GM04504 (cell line): ENCODE measurements around the gene MBD3L3.
"Not testable (repeated sequence)": the region's sequence is repeated elsewhere in the genome, so short reads cannot be mapped to it uniquely, and the experiment has no call there.

ENCODE experiments used
- DNase-seq: peaks from one replicate; pipeline ENCODE4 v3.0.0-alpha.2; 2012; ENCODE audit warnings: low read depth

The MBD3L3 gene

GRCh38 chr19:7063339-7063738 lies 4.9 kb upstream of the MBD3L3 start:
- no peak for DNase-seq

- not testable (repeated sequence) for DNase-seq
These were observed 1.5 kb upstream of the MBD3L3 start for GRCh38 chr19:7059977-7060376.

GRCh38 chr19:7056371-7056770 lies 2.1 kb downstream of the MBD3L3 start:
- not testable (repeated sequence) for DNase-seq

GRCh38 chr19:7055679-7056078 lies 2.8 kb downstream of the MBD3L3 start:
- DNase-seq, result not testable (repeated sequence)

GRCh38 chr19:7054635-7055368 lies 3.7 kb downstream of the MBD3L3 start:
- not testable (repeated sequence) for DNase-seq

GRCh38 chr19:7052896-7053295 lies 5.6 kb downstream of the MBD3L3 start:
- DNase-seq, result not testable (repeated sequence)

GRCh38 chr19:7051421-7051820 lies 7.1 kb downstream of the MBD3L3 start:
- DNase-seq, result not testable (repeated sequence)

- not testable (repeated sequence) for DNase-seq
These were observed 9.5 kb downstream of the MBD3L3 start, which contains the start of gene MBD3L2 for GRCh38 chr19:7049021-7049420. Gene MBD3L2, plus strand, starts transcription at chr19:7049321. Its CDS starts 53 bp downstream, at chr19:7049374.

GRCh38 chr19:7041563-7041962 lies 16.9 kb downstream of the MBD3L3 start:
- DNase-seq, result not testable (repeated sequence)

- DNase-seq, result not testable (repeated sequence)
These were observed 18.4 kb downstream of the MBD3L3 start, which contains the start of gene MBD3L4 for GRCh38 chr19:7040079-7040478. Gene MBD3L4, minus strand, starts transcription at chr19:7040179. Its CDS starts 35 bp downstream, at chr19:7040144.

- not testable (repeated sequence) for DNase-seq
These were observed 28.2 kb downstream of the MBD3L3 start, which contains the start of gene MBD3L5 for GRCh38 chr19:7030278-7030677. Gene MBD3L5, plus strand, starts transcription at chr19:7030578. Its CDS starts 34 bp downstream, at chr19:7030612.

GRCh38 chr19:7028790-7029189 lies 29.7 kb downstream of the MBD3L3 start:
- not testable (repeated sequence) for DNase-seq

GRCh38 chr19:7021331-7021730 lies 37.1 kb downstream of the MBD3L3 start, which contains the start of gene MBD3L2B:
Gene MBD3L2B, minus strand, starts transcription at chr19:7021431. Its CDS starts 34 bp downstream, at chr19:7021397.
- not testable (repeated sequence) for DNase-seq

- no peak for DNase-seq
These were observed 39.6 kb downstream of the MBD3L3 start for GRCh38 chr19:7018828-7019227.

GRCh38 chr19:7013678-7014077 lies 44.8 kb downstream of the MBD3L3 start:
- DNase-seq, result no peak

GRCh38 chr19:7010722-7011593 lies 47.5 kb downstream of the MBD3L3 start:
- DNase-seq, result no peak

- DNase-seq, result no peak
These were observed 50.6 kb downstream of the MBD3L3 start for GRCh38 chr19:7007859-7008258.
